Esophagus squamous epithelium (tissue), 4 donors: ENCODE measurements around the gene MIXL1.

Experiments
- POLR2A ChIP-seq, 4 donors: fragments of 450-650 bp; IDR thresholded peaks; one replicate each; pipeline ENCODE4 v1.6.1; 2017; ENCODE audit warnings: antibody characterized with exemption in 4 of 4, mild to moderate bottlenecking in 4 of 4, moderate library complexity in 3 of 4
- TF ChIP-seq, protein P1 (sequence below), 6 experiments: fragments of 450-650 bp in 4 of 6; fragments of 200-600 bp in 2 of 6; sonication (generic) in 2 of 6; IDR thresholded peaks; one replicate each; pipeline ENCODE4 v1.5.1; 2016 to 2019; ENCODE audit warnings: antibody characterized with exemption in 6 of 6, mild to moderate bottlenecking in 4 of 6, moderate library complexity in 4 of 6

DNA sequence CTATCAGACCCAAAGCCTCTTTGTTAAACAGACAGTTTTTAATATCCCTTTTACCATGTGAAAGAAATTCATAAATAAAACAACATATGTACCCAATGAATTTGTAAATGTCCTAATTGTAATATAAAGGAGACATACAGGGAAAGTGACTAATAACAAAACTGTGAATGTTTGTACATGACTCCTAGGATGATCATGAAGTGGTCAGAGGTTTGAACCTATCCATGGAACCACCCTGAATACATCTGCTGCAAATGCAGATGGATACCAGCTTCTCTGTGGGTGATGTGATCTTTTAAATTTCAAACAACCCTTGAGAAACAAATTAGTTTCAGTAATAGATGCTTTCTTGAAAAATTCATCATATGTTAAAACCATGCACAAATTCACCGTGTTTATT, 20.2 kb upstream of the MIXL1 start:
- TF ChIP-seq, protein P1, sequence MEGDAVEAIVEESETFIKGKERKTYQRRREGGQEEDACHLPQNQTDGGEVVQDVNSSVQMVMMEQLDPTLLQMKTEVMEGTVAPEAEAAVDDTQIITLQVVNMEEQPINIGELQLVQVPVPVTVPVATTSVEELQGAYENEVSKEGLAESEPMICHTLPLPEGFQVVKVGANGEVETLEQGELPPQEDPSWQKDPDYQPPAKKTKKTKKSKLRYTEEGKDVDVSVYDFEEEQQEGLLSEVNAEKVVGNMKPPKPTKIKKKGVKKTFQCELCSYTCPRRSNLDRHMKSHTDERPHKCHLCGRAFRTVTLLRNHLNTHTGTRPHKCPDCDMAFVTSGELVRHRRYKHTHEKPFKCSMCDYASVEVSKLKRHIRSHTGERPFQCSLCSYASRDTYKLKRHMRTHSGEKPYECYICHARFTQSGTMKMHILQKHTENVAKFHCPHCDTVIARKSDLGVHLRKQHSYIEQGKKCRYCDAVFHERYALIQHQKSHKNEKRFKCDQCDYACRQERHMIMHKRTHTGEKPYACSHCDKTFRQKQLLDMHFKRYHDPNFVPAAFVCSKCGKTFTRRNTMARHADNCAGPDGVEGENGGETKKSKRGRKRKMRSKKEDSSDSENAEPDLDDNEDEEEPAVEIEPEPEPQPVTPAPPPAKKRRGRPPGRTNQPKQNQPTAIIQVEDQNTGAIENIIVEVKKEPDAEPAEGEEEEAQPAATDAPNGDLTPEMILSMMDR (IDR thresholded peaks at IDR 0.05), result no peak
- TF ChIP-seq POLR2A (IDR thresholded peaks at IDR 0.05), result no peak
